ENCODE data around the gene MCAM. TPM values are rescaled to one million over a fixed set of nuclear protein-coding genes. Genes with fewer than 3 reads are reported as not detected.

Gene MCAM
- total and polyA plus RNA-seq, 2 of the 8 experiments (the other 6 are each of a cell fraction or from before 2014, with no cell fraction given): 22.4 to 32.2 TPM

GRCh38 chr11:119314726-119315125 is 2.2 kb downstream of the MCAM start:
- Histone ChIP-seq H3K4me2 (ENCODE audit: insufficient read depth in 1 of 2, low read depth in 2 of 2, low read length in 2 of 2) (peak overlapping the region; percentile 97), H3K27ac (ENCODE audit: low read depth, low read length) (no peak overlapping the region), H4K91ac (replicated peaks; ENCODE audit: insufficient read length, low read length) (no peak overlapping the region)

More at GRCh38 chr11:119314726-119315125, 2.2 kb downstream of the MCAM start:
- WGBS, 2 experiments (ENCODE audit: extremely low coverage in 1 of 2, insufficient coverage in 1 of 2, insufficient read length in 1 of 2, insufficient replicate concordance in 2 of 2, low coverage in 1 of 2, low lambda C conversion rate in 2 of 2, missing lambda C conversion rate in 1 of 2): 82% methylated on average over 18 of the region's 18 CpGs; no CpG with 5 or more reads in 1 of the 2 experiments
- no peaks in the 10 kb centered on the region for H3K9me3 ChIP-seq (ENCODE audit: insufficient read depth in 2 of 2, low read depth in 1 of 2, low read length in 1 of 2)
- no peak overlapping the region for H3K14ac ChIP-seq (ENCODE audit: insufficient read length)
- FAIRE-seq (no peak), DNase-seq (ENCODE audit: low read depth in 1 of 2, low spot score in 2 of 2) (no peak)
- no peak overlapping the region for H3K56ac ChIP-seq (replicated peaks; ENCODE audit: insufficient read length, low read depth, low read length)
- H4K8ac ChIP-seq (ENCODE audit: extremely low read depth, insufficient read depth, low read length): no peak overlapping the region; the same call in 1 of the 2 replicates
- H2BK120ac ChIP-seq (replicated peaks; ENCODE audit: low read depth, low read length): no peak overlapping the region
- peak overlapping the region; percentile 69 for H3K4ac ChIP-seq (replicated peaks; ENCODE audit: insufficient read length, low read depth, low read length)
- no peak overlapping the region; the same call in 1 of the 2 replicates for H3K18ac ChIP-seq (ENCODE audit: extremely low read depth, low read length)
- no peak overlapping the region for H3K23ac ChIP-seq (ENCODE audit: insufficient read length)
- H2AFZ ChIP-seq (ENCODE audit: low read length): peak overlapping the region; percentile 36; the same call in 1 of the 2 replicates
- H3K4me1 ChIP-seq (replicated peaks in 1 of 4; ENCODE audit: control insufficient read depth in 3 of 4, insufficient read depth in 4 of 4, low read length in 3 of 4): peaks cover 7 to 44% (median 39%) of the 10 kb centered on the region in 4 experiments
- H3K23me2 ChIP-seq (ENCODE audit: low read depth, low read length): peaks cover 27% of the 10 kb centered on the region
- H3K27me3 ChIP-seq (replicated peaks in 1 of 4; ENCODE audit: control insufficient read depth in 3 of 4, extremely low read depth in 1 of 4, insufficient read depth in 3 of 4, low read length in 3 of 4): peaks cover 5 to 46% (median 36%) of the 10 kb centered on the region in 4 experiments
- TF ChIP-seq EZH2 (IDR thresholded peaks at IDR 0.05; ENCODE audit: low read depth, low read length, severe bottlenecking) (no peak), JUN (IDR thresholded peaks at IDR 0.05; ENCODE audit: low read depth, low read length) (no peak), CREB1 (IDR thresholded peaks at IDR 0.05) (no peak), RAD21 (IDR thresholded peaks at IDR 0.05 in 1 of 2, conservative IDR thresholded peaks at IDR 0.05 in 1 of 2; ENCODE audit: low read depth in 2 of 2, low read length in 2 of 2) (no peak), SP1 (IDR thresholded peaks at IDR 0.05; ENCODE audit: low read depth, low read length) (no peak), ATF2 (IDR thresholded peaks at IDR 0.05; ENCODE audit: low read length) (no peak)
- ChIA-PET POLR2A (ENCODE audit: partially characterized antibody) (interaction anchor here (0.9 to 5.4 kb wide), 9 partner anchors 7 to 230 kb away, joined by 3 to 44 read pairs (median 4); partner anchors contain the start of genes ABCG4, HMBS and RNF26), CTCF (ENCODE audit: partially characterized antibody) (interaction anchor here (0.7 to 16.8 kb wide), 11 partner anchors 8 to 169 kb away, joined by 3 to 415 read pairs (median 4); partner anchors contain the start of genes C1QTNF5, MFRP and RNF26)
- H2BK12ac ChIP-seq (ENCODE audit: low read depth, low read length): no peak overlapping the region; the same call in 1 of the 2 replicates
- H2BK15ac ChIP-seq (ENCODE audit: low read length): no peak overlapping the region
- no peak overlapping the region for H2BK20ac ChIP-seq (ENCODE audit: low read length)
- H2BK5ac ChIP-seq (ENCODE audit: low read depth, low read length): 0 out of 2 replicates have a peak overlapping the region, but pooled peaks have one; percentile 71
- peaks cover 0 to 7% (median 2%) of the 10 kb centered on the region in 4 experiments; a peak in 4 of 8 replicates for H3K36me3 ChIP-seq (ENCODE audit: control insufficient read depth in 2 of 4, insufficient read depth in 4 of 4, low read length in 3 of 4)
- no peaks in the 10 kb centered on the region for H3K79me1 ChIP-seq (ENCODE audit: low read depth, low read length)
- H3K9ac ChIP-seq (replicated peaks in 1 of 4; ENCODE audit: extremely low read depth in 1 of 4, low read depth in 3 of 4, low read length in 3 of 4): no peak overlapping the region
- peak overlapping the region in 3 of 4 experiments; percentile 55 to 77 (median 67); a peak in 6 of 8 replicates for H3K4me3 ChIP-seq (ENCODE audit: extremely low read depth in 1 of 4, insufficient read depth in 2 of 4, low read depth in 3 of 4, low read length in 4 of 4)
- H4K5ac ChIP-seq (ENCODE audit: insufficient read length, low read depth, low read length): no peak overlapping the region
- H4K20me1 ChIP-seq (replicated peaks in 1 of 2; ENCODE audit: control insufficient read depth in 1 of 2, insufficient read depth in 2 of 2, low read length in 2 of 2): peaks cover 2 to 4% of the 10 kb centered on the region in 2 experiments
- no peaks in the 10 kb centered on the region for H3K79me2 ChIP-seq (ENCODE audit: control insufficient read depth in 1 of 2, insufficient read depth in 2 of 2, low read length in 2 of 2)
- H2AK5ac ChIP-seq (ENCODE audit: low read depth, low read length): no peak overlapping the region
